Fibroblast of peridontal ligament (primary cell): Measurements from ENCODE around the gene ABCC9.
A peak's percentile ranks its signal among the peaks of the same experiment; 100 is the strongest.

Experiments
- DNase-seq: peaks from one replicate; pipeline ENCODE4 v3.0.0-alpha.2; 2010; ENCODE audit errors: extremely low read depth

The ABCC9 gene

GRCh38 chr12:21879312-21879711 lies 61.9 kb downstream of the ABCC9 start:
- no peak for DNase-seq

- DNase-seq = no peak
Measured at GRCh38 chr12:21877293-21877982, 63.8 kb downstream of the ABCC9 start.

GRCh38 chr12:21865846-21866245 lies 75.4 kb downstream of the ABCC9 start:
- no peak for DNase-seq

GRCh38 chr12:21860534-21860933 lies 80.7 kb downstream of the ABCC9 start:
- DNase-seq = no peak

GRCh38 chr12:21860128-21860527 lies 81.1 kb downstream of the ABCC9 start:
- no peak for DNase-seq

- peak; percentile 80 for DNase-seq
Measured at GRCh38 chr12:21852251-21852650, 89.0 kb downstream of the ABCC9 start.

- no peak for DNase-seq
Measured at GRCh38 chr12:21851151-21851550, 90.1 kb downstream of the ABCC9 start.

GRCh38 chr12:21850419-21850818 lies 90.8 kb downstream of the ABCC9 start:
- DNase-seq = no peak

- no peak for DNase-seq
Measured at GRCh38 chr12:21849878-21850277, 91.3 kb downstream of the ABCC9 start.

- DNase-seq = no peak
Measured at GRCh38 chr12:21848192-21848591, 93.0 kb downstream of the ABCC9 start.

GRCh38 chr12:21843795-21844194 lies 97.4 kb downstream of the ABCC9 start:
- peak; percentile 48 for DNase-seq

- no peak for DNase-seq
Measured at GRCh38 chr12:21839776-21840175, 101.5 kb downstream of the ABCC9 start.

GRCh38 chr12:21837847-21838246 lies 103.4 kb downstream of the ABCC9 start:
- DNase-seq = no peak

GRCh38 chr12:21831791-21832344 lies 109.4 kb downstream of the ABCC9 start:
- DNase-seq = peak; percentile 85

GRCh38 chr12:21828779-21829178 lies 112.4 kb downstream of the ABCC9 start:
- DNase-seq = no peak

GRCh38 chr12:21828136-21828775 lies 113.0 kb downstream of the ABCC9 start:
- DNase-seq = no peak

GRCh38 chr12:21827083-21827482 lies 114.1 kb downstream of the ABCC9 start:
- no peak for DNase-seq

GRCh38 chr12:21826618-21826910 lies 114.7 kb downstream of the ABCC9 start:
- no peak for DNase-seq

- DNase-seq = no peak
Measured at GRCh38 chr12:21825886-21826617, 115.2 kb downstream of the ABCC9 start.

- DNase-seq = no peak
Measured at GRCh38 chr12:21823581-21823980, 117.6 kb downstream of the ABCC9 start.

GRCh38 chr12:21819678-21820077 lies 121.5 kb downstream of the ABCC9 start:
- DNase-seq = no peak

- peak; percentile 65 for DNase-seq
Measured at GRCh38 chr12:21819236-21819635, 122.0 kb downstream of the ABCC9 start.

- DNase-seq = peak; percentile 95
Measured at GRCh38 chr12:21818627-21819026, 122.6 kb downstream of the ABCC9 start.
